ENCODE measurements around the gene CYP17A1. TPM values are rescaled to one million over a fixed set of nuclear protein-coding genes. Genes with fewer than 3 reads are reported as not detected.
A peak's percentile ranks its signal among the peaks of the same experiment; 100 is the strongest.

Gene CYP17A1
- total RNA-seq, 3 donors from 2014 or later (not counting 1 experiment from before 2014, with no cell fraction given) = not detected

DNA sequence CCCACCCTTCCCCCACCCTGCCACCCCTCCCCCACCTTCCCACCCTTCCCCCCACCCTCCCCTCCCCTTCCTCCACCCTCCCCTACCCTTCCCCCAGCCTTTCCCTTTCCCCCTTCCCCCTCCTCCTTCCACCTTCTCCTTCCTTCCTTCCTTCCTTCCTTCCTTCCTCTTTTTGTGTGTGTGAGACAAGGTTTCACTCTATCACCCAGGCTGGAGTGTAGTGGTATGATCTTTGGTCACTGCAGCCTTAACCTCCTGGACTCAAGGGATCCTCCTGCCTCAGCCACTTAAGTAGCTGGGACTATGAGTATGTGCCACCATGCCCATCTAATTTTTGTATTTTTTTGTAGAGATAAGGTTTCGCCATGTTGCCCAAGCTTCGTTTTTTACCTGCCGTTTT is 35.2 kb downstream of the CYP17A1 start:
- no peak for DNase-seq
- TF ChIP-seq, protein P1, sequence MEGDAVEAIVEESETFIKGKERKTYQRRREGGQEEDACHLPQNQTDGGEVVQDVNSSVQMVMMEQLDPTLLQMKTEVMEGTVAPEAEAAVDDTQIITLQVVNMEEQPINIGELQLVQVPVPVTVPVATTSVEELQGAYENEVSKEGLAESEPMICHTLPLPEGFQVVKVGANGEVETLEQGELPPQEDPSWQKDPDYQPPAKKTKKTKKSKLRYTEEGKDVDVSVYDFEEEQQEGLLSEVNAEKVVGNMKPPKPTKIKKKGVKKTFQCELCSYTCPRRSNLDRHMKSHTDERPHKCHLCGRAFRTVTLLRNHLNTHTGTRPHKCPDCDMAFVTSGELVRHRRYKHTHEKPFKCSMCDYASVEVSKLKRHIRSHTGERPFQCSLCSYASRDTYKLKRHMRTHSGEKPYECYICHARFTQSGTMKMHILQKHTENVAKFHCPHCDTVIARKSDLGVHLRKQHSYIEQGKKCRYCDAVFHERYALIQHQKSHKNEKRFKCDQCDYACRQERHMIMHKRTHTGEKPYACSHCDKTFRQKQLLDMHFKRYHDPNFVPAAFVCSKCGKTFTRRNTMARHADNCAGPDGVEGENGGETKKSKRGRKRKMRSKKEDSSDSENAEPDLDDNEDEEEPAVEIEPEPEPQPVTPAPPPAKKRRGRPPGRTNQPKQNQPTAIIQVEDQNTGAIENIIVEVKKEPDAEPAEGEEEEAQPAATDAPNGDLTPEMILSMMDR (IDR thresholded peaks at IDR 0.05) = no peak
- peak overlapping the region; percentile 77 to 80 for H3K27ac Mint-ChIP-seq
- no peaks in the 10 kb centered on the region for H3K9me3 Mint-ChIP-seq
- Histone ChIP-seq H3K36me3 (ENCODE audit: control insufficient read depth, insufficient read depth, low read length) (peaks cover 39% of the 10 kb centered on the region), H3K9me3 (ENCODE audit: control insufficient read depth, insufficient read depth, low read length) (no peaks in the 10 kb centered on the region), H3K27me3 (ENCODE audit: control insufficient read depth, insufficient read depth, low read length) (no peaks in the 10 kb centered on the region), H3K4me1 (ENCODE audit: control insufficient read depth, insufficient read depth, low read length) (peaks cover 29% of the 10 kb centered on the region), H3K4me3 (ENCODE audit: low read length) (no peak overlapping the region), H3K27ac (ENCODE audit: low read length) (no peak overlapping the region)
- intact Hi-C loops (cut with micrococcal nuclease) = no loop called here
- no peak overlapping the region for H3K4me3 Mint-ChIP-seq
- WGBS (ENCODE audit: insufficient coverage) = 87% methylated on average over 3 of the region's 3 CpGs
- H3K27me3 Mint-ChIP-seq (ENCODE audit: low read depth in 2 of 2) = no peaks in the 10 kb centered on the region
- peak in 1 of 3 donors; percentile 16 for ATAC-seq
- H3K36me3 Mint-ChIP-seq = no peaks in the 10 kb centered on the region
- peaks cover 43% of the 10 kb centered on the region in 2 donors for H3K4me1 Mint-ChIP-seq

DNA sequence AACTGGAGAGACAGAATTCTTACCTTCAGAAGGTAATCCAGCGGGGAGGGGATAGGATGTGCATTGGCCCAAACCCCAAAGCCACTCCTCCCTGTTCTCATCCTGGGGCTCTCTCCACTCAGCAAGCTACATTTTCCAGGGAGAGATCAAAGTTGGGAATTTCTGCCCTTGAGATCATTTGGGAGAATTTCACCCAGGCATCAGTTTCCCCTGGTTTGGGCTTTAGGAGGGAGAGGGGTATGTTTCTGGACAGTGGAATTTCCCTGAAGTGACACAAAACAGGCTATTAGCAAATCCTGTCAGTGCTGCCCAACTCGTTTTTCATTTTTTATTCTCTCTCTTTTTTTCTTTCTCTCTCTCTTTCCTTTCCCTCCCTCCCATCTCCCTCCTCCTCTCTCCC is 35.7 kb downstream of the CYP17A1 start:
- Mint-ChIP-seq H3K27me3 (ENCODE audit: low read depth in 2 of 2) (no peaks in the 10 kb centered on the region), H3K27ac (peak overlapping the region; percentile 56 to 80), H3K4me1 (peaks cover 45 to 48% of the 10 kb centered on the region in 2 donors), H3K9me3 (no peaks in the 10 kb centered on the region), H3K4me3 (no peak overlapping the region), H3K36me3 (no peaks in the 10 kb centered on the region)
- no peaks in the 10 kb centered on the region for H3K27me3 ChIP-seq (ENCODE audit: control insufficient read depth, insufficient read depth, low read length)
- H3K4me3 ChIP-seq (ENCODE audit: low read length) = no peak overlapping the region
- H3K9me3 ChIP-seq (ENCODE audit: control insufficient read depth, insufficient read depth, low read length) = no peaks in the 10 kb centered on the region
- peaks cover 39% of the 10 kb centered on the region for H3K36me3 ChIP-seq (ENCODE audit: control insufficient read depth, insufficient read depth, low read length)
- TF ChIP-seq, protein P1 (IDR thresholded peaks at IDR 0.05) = no peak
- ATAC-seq (no peak), DNase-seq (no peak)
- intact Hi-C loops (cut with micrococcal nuclease) = no loop called here
- 75% methylated on average over 2 of the region's 2 CpGs for WGBS (ENCODE audit: insufficient coverage)
- H3K4me1 ChIP-seq (ENCODE audit: control insufficient read depth, insufficient read depth, low read length) = peaks cover 33% of the 10 kb centered on the region
- H3K27ac ChIP-seq (ENCODE audit: low read length) = no peak overlapping the region

GRCh38 chr10:102800611-102801335 is 36.4 kb downstream of the CYP17A1 start:
- Mint-ChIP-seq H3K4me1 (peaks cover 51 to 55% of the 10 kb centered on the region in 2 donors), H3K36me3 (no peaks in the 10 kb centered on the region), H3K9me3 (no peaks in the 10 kb centered on the region), H3K27ac (peak overlapping the region; percentile 56 to 75), H3K4me3 (no peak overlapping the region), H3K27me3 (ENCODE audit: low read depth in 2 of 2) (no peaks in the 10 kb centered on the region)
- Histone ChIP-seq H3K4me3 (ENCODE audit: low read length) (no peak overlapping the region), H3K27ac (ENCODE audit: low read length) (no peak overlapping the region), H3K36me3 (ENCODE audit: control insufficient read depth, insufficient read depth, low read length) (peaks cover 37% of the 10 kb centered on the region), H3K4me1 (ENCODE audit: control insufficient read depth, insufficient read depth, low read length) (peaks cover 41% of the 10 kb centered on the region), H3K9me3 (ENCODE audit: control insufficient read depth, insufficient read depth, low read length) (no peaks in the 10 kb centered on the region), H3K27me3 (ENCODE audit: control insufficient read depth, insufficient read depth, low read length) (no peaks in the 10 kb centered on the region)
- intact Hi-C loops (cut with micrococcal nuclease) = no loop called here
- ATAC-seq = no peak
- DNase-seq = no peak
- 91% methylated on average over 9 of the region's 10 CpGs for WGBS (ENCODE audit: insufficient coverage)
- TF ChIP-seq, protein P1 (IDR thresholded peaks at IDR 0.05) = no peak
